ENCODE results near the gene ENPEP.
"Not testable (repeated sequence)": the region's sequence is repeated elsewhere in the genome, so short reads cannot be mapped to it uniquely, and the experiment has no call there.

ENPEP gene

DNA sequence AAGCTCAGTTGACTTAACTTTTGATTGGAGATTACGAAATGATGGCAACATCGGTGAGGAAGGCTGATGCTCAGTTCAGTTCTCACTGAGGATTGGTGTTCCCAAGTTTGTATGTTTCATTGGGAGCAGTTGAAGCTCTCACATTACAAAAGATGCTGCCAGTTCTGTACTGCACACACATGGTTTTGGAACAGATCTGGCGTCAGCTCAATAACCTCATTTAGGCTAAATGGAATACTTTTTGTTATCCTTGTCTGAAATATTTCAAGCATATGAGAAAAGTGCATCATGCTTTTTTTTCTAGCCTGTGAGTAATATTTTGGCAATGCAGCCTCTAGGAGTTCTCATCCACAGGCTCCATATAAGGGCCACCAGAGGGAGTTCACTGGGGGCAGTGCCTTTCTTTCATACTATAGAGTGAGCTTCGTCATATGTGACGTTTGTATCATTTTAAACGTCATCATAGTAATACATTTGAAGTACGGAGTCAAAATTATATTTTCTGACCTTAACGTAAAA lies 4.1 kb downstream of the ENPEP start:
- no peak for TF ChIP-seq EZH2 (IDR thresholded peaks at IDR 0.05)
- no peak for TF ChIP-seq POLR2AphosphoS5 (IDR thresholded peaks at IDR 0.05; ENCODE audit: borderline replicate concordance, low read depth, low read length)
- TF ChIP-seq FOXP2 (optimal IDR thresholded peaks at IDR 0.05; ENCODE audit: control extremely low read depth, extremely low read length, insufficient read depth) = no peak
- Histone ChIP-seq H3K4me3 (peak overlapping the region; percentile 22), H3K9ac (ENCODE audit: insufficient read length) (peak overlapping the region; percentile 43), H3K36me3 (ENCODE audit: insufficient read depth, low read length) (no peaks in the 10 kb centered on the region), H3K9me3 (ENCODE audit: low read depth, low read length) (no peaks in the 10 kb centered on the region), H3K27ac (peak overlapping the region; percentile 71)
- DNase-seq (ENCODE audit: low read depth, low spot score) = no peak

DNA sequence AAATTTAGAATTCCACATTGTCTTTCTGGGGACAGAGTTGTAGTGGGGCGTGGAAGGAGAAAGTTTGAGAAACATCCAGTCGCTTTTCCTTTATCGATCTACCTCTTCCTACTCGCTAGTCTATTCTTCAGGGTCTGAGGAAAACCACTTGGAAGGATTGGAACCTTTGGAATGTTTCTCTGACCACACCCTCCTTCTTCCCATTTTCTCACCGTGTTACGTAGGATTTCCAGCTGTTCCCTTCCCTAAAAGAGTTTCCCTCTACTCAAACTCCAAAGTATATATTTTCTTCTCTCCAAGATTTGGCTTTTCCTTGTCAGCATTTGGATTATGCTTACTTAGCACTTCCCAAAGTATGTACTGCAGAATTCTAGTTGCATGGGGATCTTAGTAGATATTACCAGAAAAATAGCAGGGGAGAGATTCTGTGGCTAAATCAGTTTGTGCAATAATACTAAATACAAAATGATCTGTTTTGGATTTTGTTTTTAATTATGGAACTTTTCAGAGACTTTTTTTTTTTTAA lies 4.9 kb downstream of the ENPEP start:
- peak overlapping the region; percentile 71 for H3K27ac ChIP-seq
- H3K9me3 ChIP-seq (ENCODE audit: low read depth, low read length) = no peaks in the 10 kb centered on the region
- no peak; the same call in 1 of the 2 replicates for TF ChIP-seq POLR2AphosphoS5 (IDR thresholded peaks at IDR 0.05; ENCODE audit: borderline replicate concordance, low read depth, low read length)
- TF ChIP-seq FOXP2 (optimal IDR thresholded peaks at IDR 0.05; ENCODE audit: control extremely low read depth, extremely low read length, insufficient read depth) = no peak
- no peak for TF ChIP-seq EZH2 (IDR thresholded peaks at IDR 0.05)
- H3K36me3 ChIP-seq (ENCODE audit: insufficient read depth, low read length) = no peaks in the 10 kb centered on the region
- H3K4me3 ChIP-seq = peak overlapping the region; percentile 22
- no peak for DNase-seq (ENCODE audit: low read depth, low spot score)
- peak overlapping the region; percentile 43 for H3K9ac ChIP-seq (ENCODE audit: insufficient read length)

GRCh38 chr4:110483516-110483915 lies 7.6 kb downstream of the ENPEP start:
- Histone ChIP-seq H3K9me3 (ENCODE audit: low read depth, low read length) (no peaks in the 10 kb centered on the region), H3K36me3 (ENCODE audit: insufficient read depth, low read length) (no peaks in the 10 kb centered on the region), H3K27ac (peak overlapping the region; percentile 94), H3K9ac (ENCODE audit: insufficient read length) (peak overlapping the region; percentile 48), H3K4me3 (peak overlapping the region; percentile 56)
- DNase-seq (ENCODE audit: low read depth, low spot score) = no peak
- no peak for TF ChIP-seq POLR2AphosphoS5 (IDR thresholded peaks at IDR 0.05; ENCODE audit: borderline replicate concordance, low read depth, low read length)
- no peak for TF ChIP-seq EZH2 (IDR thresholded peaks at IDR 0.05)
- TF ChIP-seq FOXP2 (optimal IDR thresholded peaks at IDR 0.05; ENCODE audit: control extremely low read depth, extremely low read length, insufficient read depth) = no peak

DNA sequence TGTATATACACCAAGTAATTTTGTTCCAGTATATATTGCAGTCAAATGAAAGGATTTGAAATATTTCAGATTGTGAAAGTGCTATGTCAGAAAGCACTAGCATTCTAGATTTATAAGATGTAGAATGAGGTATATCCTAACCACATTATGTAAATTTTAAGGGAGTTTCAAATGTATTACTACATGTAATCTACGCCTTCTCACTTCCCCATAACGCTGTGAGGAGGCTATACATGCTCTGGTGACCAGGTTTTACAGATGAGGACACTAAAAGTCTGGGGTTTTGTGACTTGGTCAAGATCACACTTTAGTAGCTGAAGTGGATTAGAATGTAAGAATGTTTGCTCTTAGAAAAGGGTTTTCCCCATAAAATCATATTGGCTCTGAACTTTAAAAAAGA lies 8.1 kb downstream of the ENPEP start:
- peak overlapping the region; percentile 59 for H3K9ac ChIP-seq (ENCODE audit: insufficient read length)
- DNase-seq (ENCODE audit: low read depth, low spot score) = no peak
- peak overlapping the region; percentile 94 for H3K27ac ChIP-seq
- H3K4me3 ChIP-seq = peak overlapping the region; percentile 56
- H3K36me3 ChIP-seq (ENCODE audit: insufficient read depth, low read length) = no peaks in the 10 kb centered on the region
- TF ChIP-seq EZH2 (IDR thresholded peaks at IDR 0.05) = no peak
- TF ChIP-seq FOXP2 (optimal IDR thresholded peaks at IDR 0.05; ENCODE audit: control extremely low read depth, extremely low read length, insufficient read depth) = no peak
- TF ChIP-seq POLR2AphosphoS5 (IDR thresholded peaks at IDR 0.05; ENCODE audit: borderline replicate concordance, low read depth, low read length) = no peak
- H3K9me3 ChIP-seq (ENCODE audit: low read depth, low read length) = no peaks in the 10 kb centered on the region

GRCh38 chr4:110484767-110485166 lies 8.8 kb downstream of the ENPEP start:
- no peak for DNase-seq (ENCODE audit: low read depth, low spot score)
- Histone ChIP-seq H3K9me3 (ENCODE audit: low read depth, low read length) (no peaks in the 10 kb centered on the region), H3K9ac (ENCODE audit: insufficient read length) (peak overlapping the region; percentile 38), H3K36me3 (ENCODE audit: insufficient read depth, low read length) (no peaks in the 10 kb centered on the region), H3K4me3 (0 out of 2 replicates have a peak overlapping the region, but pooled peaks have one; percentile 28), H3K27ac (peak overlapping the region; percentile 77)
- TF ChIP-seq EZH2 (IDR thresholded peaks at IDR 0.05) (no peak), FOXP2 (optimal IDR thresholded peaks at IDR 0.05; ENCODE audit: control extremely low read depth, extremely low read length, insufficient read depth) (no peak), POLR2AphosphoS5 (IDR thresholded peaks at IDR 0.05; ENCODE audit: borderline replicate concordance, low read depth, low read length) (no peak)

- TF ChIP-seq EZH2 (IDR thresholded peaks at IDR 0.05) = no peak
- no peak for TF ChIP-seq POLR2AphosphoS5 (IDR thresholded peaks at IDR 0.05; ENCODE audit: borderline replicate concordance, low read depth, low read length)
- Histone ChIP-seq H3K36me3 (ENCODE audit: insufficient read depth, low read length) (no peaks in the 10 kb centered on the region), H3K27ac (no peak overlapping the region), H3K9me3 (ENCODE audit: low read depth, low read length) (no peaks in the 10 kb centered on the region), H3K4me3 (no peak overlapping the region), H3K9ac (ENCODE audit: insufficient read length) (no peak overlapping the region)
- DNase-seq (ENCODE audit: low read depth, low spot score) = no peak
Measured at GRCh38 chr4:110485452-110485851, 9.5 kb downstream of the ENPEP start.

DNA sequence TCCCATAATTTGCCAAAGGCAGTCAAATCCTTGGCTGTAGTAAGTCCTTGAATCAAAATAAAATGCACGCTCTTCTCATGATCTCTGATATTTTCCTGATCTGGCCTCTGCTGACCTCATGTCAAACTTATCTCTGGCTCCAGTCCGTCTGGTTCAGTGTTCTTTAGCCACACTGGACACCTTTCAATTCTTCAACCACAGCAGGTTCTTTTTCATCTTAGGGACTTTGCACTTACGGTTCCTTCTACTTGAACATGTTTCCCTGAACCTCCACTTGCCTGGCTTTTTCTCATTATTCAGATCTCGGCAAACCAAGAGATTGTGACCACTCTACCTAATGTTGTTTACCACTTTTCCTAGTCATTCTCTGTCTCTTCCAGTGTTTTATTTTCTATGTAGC lies 10.3 kb downstream of the ENPEP start:
- no peak for TF ChIP-seq POLR2AphosphoS5 (IDR thresholded peaks at IDR 0.05; ENCODE audit: borderline replicate concordance, low read depth, low read length)
- no peak for TF ChIP-seq EZH2 (IDR thresholded peaks at IDR 0.05)
- TF ChIP-seq FOXP2 (optimal IDR thresholded peaks at IDR 0.05; ENCODE audit: control extremely low read depth, extremely low read length, insufficient read depth) = no peak
- Histone ChIP-seq H3K36me3 (ENCODE audit: insufficient read depth, low read length) (no peaks in the 10 kb centered on the region), H3K27ac (no peak overlapping the region), H3K9me3 (ENCODE audit: low read depth, low read length) (no peaks in the 10 kb centered on the region), H3K9ac (ENCODE audit: insufficient read length) (no peak overlapping the region), H3K4me3 (no peak overlapping the region)
- DNase-seq (ENCODE audit: low read depth, low spot score) = no peak

DNA sequence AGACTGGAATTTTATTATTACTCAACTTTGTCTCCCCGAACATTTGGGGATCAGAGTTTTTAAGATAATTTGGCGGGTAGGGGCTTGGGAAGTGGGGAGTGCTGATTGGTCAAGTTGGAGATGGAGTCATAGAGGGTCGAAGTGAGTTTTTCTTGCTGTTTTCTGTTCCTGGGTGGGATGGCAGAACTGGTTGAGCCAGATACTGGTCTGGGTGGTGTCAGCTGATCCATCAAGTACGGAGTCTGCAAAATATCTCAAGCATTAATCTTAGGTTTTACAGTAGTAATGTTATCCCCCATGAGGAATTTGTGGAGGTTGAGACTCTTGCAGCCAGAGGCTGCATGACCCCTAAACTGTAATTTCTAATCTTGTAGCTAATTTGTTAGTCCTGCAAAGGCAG lies 10.9 kb downstream of the ENPEP start:
- not testable (repeated sequence) for H3K36me3 ChIP-seq (ENCODE audit: insufficient read depth, low read length)

DNA sequence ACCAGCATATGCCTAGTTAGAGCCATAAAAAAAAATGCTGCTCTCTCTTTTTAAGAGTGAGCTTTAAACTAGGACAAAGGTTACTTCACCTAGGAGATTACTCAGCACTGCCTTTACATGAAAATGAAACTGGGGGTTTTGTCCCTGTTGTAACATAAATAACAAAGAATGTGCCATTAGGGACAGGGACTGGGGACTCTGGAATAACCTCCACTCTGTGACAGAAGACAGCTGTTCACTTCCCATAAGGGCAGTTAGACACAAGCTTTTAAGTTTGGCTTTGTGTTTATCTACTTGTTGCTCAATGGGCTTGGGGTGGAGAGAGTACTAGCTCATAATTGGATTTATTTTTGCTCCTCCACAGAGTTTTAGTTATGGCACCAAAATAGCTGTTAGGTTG lies 11.9 kb downstream of the ENPEP start:
- H3K36me3 ChIP-seq (ENCODE audit: insufficient read depth, low read length) = peaks cover 5% of the 10 kb centered on the region; the same call in 1 of the 2 replicates
- no peak overlapping the region for H3K27ac ChIP-seq
- TF ChIP-seq POLR2AphosphoS5 (IDR thresholded peaks at IDR 0.05; ENCODE audit: borderline replicate concordance, low read depth, low read length) (no peak), EZH2 (IDR thresholded peaks at IDR 0.05) (no peak), FOXP2 (optimal IDR thresholded peaks at IDR 0.05; ENCODE audit: control extremely low read depth, extremely low read length, insufficient read depth) (no peak)
- H3K4me3 ChIP-seq = peak overlapping the region; percentile 9; the same call in 1 of the 2 replicates
- no peaks in the 10 kb centered on the region for H3K9me3 ChIP-seq (ENCODE audit: low read depth, low read length)
- DNase-seq (ENCODE audit: low read depth, low spot score) = no peak
- no peak overlapping the region for H3K9ac ChIP-seq (ENCODE audit: insufficient read length)

More for the DNA sequence above, 10.9 kb downstream of the ENPEP start:
- H3K9me3 ChIP-seq (ENCODE audit: low read depth, low read length); DNase-seq (ENCODE audit: low read depth, low spot score); H3K9ac ChIP-seq (ENCODE audit: insufficient read length); H3K4me3 ChIP-seq; H3K27ac ChIP-seq: not testable (repeated sequence)

Data from SK-N-MC (cell line).